GM12801 (cell line): ENCODE results near the gene RERE.

Experiments
- TF ChIP-seq, protein P1 (sequence below): IDR thresholded peaks from one replicate; pipeline ENCODE4 v1.5.1; 2011; ENCODE audit warnings: control low read depth; ENCODE audit not compliant: insufficient read length; ENCODE audit errors: extremely low read depth

Gene RERE

DNA sequence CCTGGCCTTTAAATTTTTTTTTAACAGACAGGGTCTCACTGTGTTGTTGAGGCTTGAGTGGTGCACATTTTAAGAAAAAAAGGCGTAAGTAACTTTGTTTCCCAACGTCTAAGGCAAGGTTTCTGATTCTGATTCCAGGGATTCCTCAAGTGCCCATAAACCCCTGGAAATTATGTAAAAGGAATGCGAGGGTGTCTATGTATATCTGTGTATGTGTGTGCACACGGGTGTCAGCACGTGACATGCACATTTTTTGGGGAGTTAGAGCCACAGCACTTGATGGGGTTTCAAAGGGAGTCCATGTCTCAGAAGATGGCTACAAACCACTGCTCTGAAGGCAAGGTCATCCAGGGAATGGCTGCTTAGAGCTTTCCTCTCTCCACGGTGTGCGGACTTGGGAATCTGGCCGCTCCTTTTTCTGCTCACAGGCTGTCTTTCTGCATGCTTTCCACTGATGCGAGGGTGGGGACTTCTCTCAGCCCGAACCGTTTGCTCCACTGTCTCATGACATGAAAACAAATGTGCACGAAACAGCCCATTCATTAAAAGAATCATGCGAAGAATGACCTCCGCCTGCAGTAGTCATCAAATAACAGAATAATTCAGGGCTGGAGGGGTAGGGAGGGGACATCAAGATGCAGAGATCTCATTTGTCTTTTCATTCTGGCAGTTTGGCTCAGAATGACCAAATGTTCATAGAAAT is 18.7 kb upstream of the RERE start:
- TF ChIP-seq, protein P1, sequence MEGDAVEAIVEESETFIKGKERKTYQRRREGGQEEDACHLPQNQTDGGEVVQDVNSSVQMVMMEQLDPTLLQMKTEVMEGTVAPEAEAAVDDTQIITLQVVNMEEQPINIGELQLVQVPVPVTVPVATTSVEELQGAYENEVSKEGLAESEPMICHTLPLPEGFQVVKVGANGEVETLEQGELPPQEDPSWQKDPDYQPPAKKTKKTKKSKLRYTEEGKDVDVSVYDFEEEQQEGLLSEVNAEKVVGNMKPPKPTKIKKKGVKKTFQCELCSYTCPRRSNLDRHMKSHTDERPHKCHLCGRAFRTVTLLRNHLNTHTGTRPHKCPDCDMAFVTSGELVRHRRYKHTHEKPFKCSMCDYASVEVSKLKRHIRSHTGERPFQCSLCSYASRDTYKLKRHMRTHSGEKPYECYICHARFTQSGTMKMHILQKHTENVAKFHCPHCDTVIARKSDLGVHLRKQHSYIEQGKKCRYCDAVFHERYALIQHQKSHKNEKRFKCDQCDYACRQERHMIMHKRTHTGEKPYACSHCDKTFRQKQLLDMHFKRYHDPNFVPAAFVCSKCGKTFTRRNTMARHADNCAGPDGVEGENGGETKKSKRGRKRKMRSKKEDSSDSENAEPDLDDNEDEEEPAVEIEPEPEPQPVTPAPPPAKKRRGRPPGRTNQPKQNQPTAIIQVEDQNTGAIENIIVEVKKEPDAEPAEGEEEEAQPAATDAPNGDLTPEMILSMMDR = no peak

DNA sequence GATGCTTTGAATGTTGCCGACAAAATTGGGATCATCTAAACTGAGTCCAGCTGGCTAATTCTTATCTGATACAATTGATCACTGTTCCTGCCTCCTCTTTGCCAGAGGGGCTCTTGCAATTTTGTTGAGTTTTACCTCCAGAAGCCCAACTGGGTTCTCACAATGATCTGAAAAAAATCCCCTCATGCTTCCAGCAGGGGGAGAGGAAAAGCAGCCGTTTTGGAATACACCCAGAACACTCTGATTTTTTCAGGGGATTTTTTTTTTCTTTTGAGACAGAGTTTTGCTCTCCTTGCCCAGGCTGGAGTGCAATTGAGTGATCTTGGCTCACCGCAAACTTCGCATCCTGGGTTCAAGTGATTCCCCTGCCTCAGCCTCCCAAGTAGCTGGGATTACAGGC is 13.9 kb upstream of the RERE start:
- TF ChIP-seq, protein P1 = no peak

DNA sequence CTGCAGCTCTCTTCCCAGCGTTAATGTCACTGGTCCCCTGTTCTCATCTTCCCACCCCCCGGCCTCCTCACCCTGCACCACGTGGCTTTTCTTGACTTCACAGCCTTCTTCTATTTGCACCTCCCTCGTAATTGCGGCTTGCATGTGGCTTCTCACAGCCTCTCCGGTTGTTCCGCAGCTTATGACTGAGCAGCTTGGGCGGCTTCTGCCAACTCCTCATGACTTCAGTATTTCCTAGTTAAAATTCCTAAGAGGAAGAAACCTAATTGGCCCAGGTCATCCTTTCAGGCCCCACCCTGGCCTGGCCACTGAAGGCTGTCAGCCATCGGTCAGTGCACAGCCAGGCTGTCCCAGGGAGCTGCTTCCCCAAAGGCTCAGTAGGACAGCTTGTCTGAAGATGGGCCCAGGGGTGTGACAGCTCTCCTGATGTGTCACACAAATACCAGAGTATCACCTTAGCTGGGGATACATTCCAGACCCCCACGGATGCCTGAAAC is 8.6 kb upstream of the RERE start:
- TF ChIP-seq, protein P1 = no peak

DNA sequence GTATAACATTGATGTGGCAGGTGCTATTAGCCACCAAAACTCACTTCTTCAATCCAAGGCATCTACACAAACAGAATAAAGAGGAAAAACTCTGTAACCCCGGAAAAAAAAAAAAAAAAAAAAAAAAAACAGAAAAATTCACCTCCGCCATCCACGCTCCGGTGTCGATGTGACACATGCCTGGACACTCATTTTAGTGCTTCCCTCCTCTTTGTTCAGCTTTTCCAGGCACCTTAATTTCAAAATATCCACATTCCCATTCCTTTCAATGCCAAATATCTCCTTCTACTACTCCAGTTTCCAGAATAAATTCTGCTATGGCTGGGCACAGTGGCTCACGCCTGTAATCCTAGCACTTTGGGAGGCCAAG is 5.8 kb upstream of the RERE start:
- TF ChIP-seq, protein P1 = no peak

DNA sequence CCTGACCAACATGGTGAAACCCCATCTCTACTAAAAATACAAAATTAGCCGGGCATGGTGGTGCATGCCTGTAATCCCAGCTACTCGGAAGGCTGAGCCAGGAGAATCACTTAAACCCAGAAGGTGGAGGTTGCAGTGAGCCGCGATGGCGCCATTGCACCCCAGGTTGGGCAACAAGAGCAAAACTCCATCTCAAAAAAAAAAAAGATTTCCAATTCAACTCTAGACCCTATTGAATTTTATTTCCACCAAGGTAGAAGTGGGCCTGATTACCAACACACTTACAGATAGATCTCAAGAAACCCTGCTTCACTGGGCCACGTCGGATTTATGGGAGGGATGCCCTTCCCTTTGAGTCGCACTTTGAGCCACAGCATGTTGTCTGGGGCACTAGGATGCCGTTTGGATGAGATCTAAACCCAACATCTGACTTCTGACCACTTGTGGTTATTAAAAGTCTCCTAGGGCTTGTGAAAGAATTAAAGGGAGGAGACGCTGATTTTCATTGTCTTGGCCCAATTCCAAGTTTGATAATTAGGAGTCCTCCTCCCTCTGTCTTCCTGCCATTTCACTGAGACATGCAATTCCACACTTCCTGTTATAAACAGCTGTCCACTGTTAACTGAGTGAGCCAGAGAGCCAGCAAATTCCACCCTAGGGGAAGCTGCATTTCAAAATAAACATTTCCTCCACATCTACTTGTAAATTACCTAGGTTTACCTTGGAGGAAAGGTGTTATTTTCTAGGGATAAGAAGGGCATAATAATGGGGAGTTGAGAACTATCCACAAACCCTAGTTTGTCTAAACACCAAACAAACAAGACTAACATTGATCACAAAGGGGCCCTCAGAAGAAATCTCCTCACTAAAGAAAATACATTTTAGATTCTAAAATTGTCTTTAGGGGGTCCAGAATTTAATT is 5.2 kb upstream of the RERE start:
- TF ChIP-seq, protein P1 = no peak

DNA sequence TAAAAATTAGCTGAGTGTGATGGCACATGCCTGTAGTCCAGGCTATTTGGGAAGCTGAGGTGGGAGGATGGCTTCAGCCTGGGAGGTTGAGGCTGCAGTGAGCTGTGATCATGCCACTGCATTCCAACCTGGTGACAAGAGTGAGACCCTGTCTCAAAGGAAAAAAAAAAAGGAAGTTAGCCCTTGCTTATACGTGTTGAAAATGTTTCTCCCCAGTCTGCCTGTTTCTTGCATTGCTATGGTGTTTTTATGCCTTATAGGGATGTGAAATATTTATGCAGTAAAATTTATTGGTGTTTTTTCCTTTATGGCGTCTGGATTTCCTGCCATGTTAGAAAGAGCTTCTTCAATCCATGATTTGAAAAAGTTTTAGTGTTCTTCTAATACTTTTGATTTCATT is 3.6 kb upstream of the RERE start:
- TF ChIP-seq, protein P1 = no peak

DNA sequence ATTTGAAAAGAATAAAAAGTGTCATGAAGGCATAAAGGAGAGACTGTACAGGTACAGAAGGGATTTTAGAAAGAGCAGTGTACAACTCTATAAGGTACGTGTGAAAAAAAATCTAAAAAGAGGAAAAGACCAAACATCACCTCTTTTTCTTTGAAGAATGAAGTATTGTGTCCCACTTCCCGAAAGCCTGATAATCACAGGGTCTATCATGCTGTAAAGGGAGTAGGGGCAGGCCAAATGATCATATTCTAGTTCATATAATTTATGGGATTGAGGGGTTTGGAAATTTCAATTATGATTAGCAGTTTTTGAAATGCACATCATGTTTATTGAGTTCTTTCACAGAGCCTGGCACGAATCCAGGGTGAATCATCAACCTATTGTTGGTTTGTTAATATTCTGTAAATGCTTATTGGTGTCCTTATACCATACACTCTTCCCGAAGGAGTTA is 910 bp upstream of the RERE start:
- TF ChIP-seq, protein P1 = no peak
